Activated CD4-positive, CD25-positive, alpha-beta regulatory T cell (primary cell): Measurements from ENCODE around the gene TMC3.
A peak's percentile ranks its signal among the peaks of the same experiment; 100 is the strongest.

Source experiments
- DNase-seq, 4 experiments: peaks; one replicate each; lab custom pipeline; 2025; lab: John Stamatoyannopoulos, UW

The TMC3 gene

DNA sequence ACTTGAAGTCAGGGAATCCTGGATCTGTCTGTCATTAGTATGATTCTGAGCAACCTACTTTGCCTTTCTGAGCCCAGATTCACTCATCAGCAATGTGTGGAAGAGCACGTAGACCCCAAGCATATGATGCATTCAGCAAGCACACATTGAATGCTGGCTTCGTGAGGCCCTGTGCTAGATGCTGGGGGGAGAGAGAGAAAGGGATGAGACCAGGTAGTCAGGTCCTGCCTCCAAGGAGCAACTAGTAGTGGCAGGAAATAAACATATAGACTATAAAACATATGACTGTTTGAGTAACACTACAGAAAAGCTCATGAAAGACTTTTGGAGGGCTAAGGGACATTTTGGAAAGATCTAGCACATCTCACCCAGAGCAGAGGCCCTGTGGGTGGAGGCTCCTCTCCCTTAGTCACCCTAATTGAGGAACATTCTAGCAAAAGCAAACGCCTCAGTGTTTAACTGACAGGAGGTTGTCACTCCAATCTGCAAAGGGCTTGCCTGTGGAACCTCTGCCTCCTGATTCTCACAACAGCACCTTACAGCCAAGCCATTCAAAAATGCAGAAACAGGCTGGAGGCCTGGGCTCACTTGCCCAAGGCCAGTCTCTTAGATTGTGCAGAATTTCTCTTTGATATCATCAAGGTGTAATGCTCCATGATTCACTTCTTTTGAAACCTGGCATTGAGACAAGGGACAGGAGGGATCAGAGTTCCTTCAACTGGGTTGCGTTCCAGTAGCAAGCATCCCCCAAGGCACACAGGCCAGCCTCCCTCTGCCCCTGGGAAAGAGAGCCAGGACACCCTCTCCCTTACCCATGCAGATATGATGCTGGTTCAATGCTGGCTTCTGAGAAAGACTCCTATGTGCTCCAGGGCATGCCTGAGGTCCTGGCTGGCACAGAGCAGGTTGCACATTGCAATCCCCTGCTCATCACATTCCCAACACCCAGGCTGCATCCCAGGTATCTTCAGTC is 76.1 kb downstream of the TMC3 start:
- no peak for DNase-seq

DNA sequence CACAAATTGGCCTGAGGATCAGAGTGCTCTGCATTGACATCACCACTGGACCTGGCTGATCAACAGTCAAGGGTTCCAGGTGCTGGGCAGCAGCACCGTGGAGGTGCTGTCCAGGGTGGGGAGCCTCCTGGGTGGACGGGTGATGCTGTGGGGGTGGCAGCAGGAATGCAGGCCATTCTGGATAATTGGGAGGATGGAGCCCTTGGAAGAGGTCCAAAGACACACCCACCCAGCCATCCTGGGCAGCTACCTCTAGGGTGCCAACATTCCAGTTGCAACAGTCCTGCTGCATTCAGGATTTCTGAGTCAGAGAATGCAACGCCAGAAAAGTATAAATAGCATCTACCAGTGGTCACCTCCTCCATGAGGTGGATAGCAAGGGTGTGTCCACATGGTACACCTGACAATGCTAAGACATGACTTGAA is 76.9 kb downstream of the TMC3 start:
- no peak for DNase-seq

GRCh38 chr15:81296673-81297072 is 77.3 kb downstream of the TMC3 start:
- peak in 3 of 4 experiments; percentile 29 to 69 (median 56) for DNase-seq

- no peak for DNase-seq
Observed at GRCh38 chr15:81296186-81296585, 77.8 kb downstream of the TMC3 start.

DNA sequence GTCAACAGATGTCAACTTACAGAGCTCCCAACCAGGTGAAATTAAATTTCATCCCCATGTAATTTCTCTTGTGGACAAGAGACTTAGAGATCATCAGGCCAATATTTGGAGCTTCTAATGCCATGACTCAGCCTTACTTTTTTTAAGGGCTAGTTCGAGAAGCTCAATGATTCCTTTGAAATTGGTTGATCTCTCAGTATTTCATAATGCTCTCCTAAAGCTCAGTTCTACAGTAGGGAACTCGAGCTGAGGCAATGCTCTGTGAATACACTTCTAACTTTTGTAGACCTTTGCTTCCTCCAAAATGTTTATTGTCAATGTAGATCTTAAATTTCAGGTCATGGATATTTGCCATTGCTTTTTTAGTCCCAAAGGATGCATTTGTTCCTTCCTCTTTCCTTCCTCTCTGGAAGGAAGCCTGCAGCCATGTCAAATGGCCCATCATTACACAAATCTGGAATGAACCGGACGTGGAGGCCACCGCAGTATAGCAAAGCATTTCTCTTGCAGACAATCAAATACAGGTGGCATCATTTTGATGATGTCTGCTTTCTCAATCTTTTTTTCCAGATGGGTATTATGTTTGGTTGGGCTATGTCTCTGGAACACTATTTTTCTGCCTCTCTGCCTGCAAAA is 78.4 kb downstream of the TMC3 start:
- DNase-seq: no peak

DNA sequence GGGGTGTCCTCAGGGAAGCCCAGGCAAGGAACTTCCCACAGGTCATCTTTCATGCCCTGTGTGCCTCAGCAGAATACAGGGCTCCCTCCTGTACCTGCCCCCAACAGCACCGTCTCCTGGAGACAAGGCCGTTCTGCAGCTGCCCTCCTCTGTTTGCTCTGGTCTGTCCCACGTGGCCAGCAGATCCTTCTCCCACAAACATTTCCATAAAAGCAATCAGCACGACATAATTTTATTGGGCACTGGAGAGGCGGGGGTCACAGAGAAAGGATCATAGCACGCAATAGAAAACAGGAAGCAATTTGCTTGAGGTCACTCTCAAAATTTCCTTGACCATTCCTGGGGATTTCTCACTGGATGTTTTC is 79.5 kb downstream of the TMC3 start:
- no peak for DNase-seq

DNA sequence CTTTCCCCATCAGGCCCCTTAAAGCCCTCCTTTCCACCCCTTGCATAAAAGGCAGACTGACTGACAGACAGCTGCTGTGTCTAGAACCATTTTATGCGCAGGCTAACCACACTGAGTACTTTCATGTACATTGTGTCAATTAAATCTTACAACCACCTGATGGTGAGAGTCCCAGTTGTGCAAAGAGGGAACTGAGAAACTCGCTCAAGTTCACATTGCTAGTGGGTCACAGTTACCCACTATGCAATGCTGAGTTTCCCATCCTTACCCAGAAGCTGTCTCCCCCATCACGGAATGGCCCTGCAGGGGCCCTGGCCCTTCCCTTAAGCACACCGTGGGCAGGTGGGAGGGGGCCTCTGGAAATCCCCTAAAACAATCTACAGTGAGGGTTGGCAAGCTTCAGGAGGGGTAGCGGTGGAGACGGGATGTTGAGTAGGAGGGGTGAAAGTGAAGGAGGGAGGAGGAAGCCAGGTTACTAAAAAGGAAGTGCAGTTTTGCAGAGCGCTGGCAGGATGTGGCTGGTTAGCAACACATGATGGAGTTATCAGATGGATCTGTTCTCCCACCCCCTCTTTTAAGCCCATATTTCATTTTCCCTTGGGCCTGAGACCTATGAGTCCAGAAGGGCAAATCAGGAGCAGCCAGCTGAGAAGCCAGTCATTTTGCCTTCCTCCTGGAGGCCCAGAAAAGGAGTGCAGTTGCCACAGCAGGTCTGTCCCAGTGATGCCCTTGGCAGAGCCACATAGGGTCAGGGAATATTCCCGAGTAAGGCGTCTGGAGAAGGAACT is 80.1 kb downstream of the TMC3 start:
- DNase-seq: peak; percentile 33 to 51 (median 48)

- peak; percentile 22 to 34 (median 27) for DNase-seq
Observed at GRCh38 chr15:81292523-81293001, 81.5 kb downstream of the TMC3 start.

- DNase-seq: no peak
Observed at GRCh38 chr15:81291916-81292522, 82.0 kb downstream of the TMC3 start.

DNA sequence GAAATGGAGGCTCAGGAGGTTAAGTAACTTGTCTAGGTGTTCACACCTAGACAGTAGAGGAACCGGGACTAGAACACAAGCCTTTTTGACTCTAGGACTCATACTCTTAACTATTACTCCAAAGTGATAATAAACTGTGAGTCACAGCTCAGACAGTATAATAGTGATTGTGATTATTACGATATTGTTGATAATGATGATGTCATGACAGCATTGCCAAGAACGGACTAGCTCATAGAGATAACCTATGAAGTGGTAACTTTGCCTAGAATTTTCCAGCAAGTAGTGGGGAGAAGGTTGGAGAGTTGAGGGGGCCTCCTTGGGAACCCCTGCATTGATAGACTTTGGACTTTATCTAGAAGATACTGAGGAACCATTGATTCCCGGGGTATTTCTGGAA is 84.1 kb downstream of the TMC3 start:
- no peak for DNase-seq

- DNase-seq: no peak
Observed at GRCh38 chr15:81288616-81289015, 85.4 kb downstream of the TMC3 start.

DNA sequence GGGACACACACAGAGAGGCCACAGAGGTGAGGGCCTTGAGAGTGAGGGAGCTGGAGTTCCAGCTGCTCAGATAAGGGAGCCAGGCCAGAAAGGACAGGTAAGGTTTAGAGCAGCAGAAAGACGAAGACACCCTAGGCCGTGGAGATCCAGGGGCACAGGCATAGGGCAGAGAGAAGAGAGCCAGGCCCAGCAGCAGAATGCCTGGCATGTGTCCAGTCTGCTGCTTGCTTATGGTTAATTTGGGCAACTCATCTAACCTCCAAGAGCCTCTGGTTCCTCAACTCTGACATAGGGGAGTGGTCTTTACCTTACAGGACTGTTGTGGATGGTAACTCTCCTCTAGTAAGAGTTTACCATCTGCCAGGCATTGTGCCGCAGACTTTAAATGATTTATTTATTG is 86.0 kb downstream of the TMC3 start:
- DNase-seq: no peak

GRCh38 chr15:81286621-81287121 is 87.3 kb downstream of the TMC3 start:
- DNase-seq: no peak

DNA sequence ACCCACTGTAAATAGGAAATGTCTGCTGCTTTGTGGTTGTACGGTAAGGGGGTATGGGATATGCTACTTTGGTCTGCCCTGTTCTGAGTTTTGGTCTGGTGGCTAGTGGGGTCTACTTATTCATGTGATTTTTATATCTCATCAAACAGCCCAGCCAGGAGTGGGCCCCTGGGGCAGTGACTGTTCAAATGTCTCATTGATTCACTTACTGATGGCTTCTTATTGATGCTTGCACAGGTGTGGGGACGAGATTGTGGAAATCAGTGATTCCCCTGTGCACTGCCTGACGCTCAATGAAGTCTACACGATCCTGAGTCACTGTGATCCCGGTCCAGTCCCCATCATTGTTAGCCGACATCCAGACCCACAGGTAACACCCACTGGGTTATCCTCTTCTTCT is 88.6 kb downstream of the TMC3 start:
- no peak for DNase-seq

GRCh38 chr15:81284256-81285031 is 89.6 kb downstream of the TMC3 start:
- DNase-seq: no peak

DNA sequence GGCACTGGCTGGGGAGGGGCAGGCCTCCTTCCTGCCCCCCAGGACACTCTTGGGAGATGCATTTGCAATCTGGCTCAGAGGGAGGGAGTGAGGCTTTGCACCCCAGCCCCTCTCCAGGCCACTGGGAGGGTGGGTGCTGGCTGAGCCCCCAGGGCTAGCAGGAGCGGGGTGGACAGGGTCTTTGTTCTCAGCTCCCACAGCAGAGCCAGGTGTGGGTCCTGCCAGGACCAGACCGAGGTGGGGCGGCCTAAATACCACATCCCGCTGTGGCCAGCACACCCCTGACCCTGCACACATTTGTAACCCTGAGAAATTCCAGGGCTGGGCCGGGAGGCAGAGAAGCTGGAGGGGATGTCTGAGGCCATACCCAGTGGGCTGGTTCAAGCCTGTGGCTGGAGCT is 91.1 kb downstream of the TMC3 start:
- no peak for DNase-seq

DNA sequence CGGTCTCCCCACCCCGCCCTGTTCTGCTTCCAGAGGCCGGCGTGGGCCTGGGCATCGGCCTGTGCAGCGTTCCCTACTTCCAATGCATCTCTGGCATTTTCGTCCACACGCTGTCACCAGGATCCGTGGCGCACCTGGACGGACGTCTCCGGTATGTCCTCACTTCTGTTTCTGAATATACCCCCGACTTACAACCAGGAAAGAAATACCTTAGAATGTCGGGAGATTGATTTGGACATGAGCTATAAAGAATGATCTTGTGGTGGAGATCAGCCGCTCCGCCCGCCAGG is 91.5 kb downstream of the TMC3 start:
- no peak for DNase-seq

DNA sequence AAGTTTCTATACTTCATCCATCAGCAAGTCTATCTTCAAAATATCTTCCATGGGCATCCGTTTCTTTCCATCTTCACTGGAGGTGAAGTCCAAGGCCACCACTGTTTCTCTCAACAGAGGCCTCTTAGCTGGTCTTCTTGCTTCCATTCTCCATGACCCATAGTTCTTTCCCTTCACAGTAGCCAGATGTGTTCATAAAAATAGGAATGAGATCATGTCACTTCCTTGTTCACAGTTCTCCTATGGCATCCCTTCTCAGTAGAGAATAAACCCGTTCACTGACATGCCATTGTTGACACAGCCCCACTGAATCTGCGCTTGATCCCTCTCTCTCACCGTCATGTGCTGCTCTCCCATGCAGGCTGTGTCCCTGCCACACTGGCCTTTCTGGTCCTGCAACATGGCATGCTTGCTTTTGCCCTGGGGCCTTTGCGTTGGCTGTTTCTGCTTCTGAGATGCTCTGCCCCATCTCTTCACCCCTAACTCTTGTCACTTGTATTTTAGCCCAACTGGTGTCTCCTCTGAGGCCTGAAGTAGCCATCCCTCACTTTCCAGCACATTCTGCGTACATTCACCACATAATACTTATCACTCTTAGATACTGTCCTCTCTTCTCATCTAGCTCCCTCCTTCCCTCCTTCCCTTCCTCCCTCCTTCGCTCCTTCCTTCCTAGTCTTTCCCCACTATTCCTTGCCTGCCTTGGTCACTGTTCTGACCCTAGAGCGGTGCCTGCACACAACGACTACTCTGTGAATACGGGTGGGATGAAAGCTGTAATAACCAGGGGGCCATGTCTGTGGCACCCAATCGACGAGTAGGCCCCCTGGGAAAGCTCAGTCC is 92.0 kb downstream of the TMC3 start:
- no peak for DNase-seq

DNA sequence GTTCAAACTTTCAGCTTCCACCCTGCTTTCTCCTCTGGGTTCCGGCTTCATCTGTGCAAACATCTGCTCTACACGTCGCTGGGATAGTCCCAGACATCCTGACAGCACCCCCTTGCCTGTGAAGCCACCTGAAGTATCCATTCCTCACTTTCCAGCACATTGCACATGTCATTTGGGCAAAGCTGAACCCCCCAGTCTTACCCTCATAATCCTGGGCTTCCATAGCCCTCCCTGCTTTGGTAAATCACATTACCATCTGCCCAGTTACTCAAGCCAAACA is 92.6 kb downstream of the TMC3 start:
- DNase-seq: no peak
